ENCODE data around the gene LYST.

DNA sequence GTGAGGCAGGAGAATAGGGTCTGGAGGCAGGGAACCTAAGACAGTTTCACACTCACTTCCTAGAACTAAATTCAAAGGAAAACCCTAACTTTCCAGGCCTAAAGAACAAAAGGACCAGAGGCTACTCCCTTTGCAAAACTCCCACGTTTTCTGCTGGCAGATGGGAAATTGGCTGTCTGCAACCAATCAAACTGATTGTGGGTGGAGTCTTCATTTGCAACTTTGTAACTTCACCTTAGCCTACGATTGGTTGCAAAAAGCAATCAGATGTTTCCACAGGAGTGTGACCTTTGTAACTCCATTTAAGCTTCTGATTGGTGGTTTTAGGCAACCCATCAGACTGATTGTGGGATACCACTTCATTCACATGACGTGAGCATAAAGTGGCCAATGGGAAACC, 197.4 kb downstream of the LYST start:
- TF ChIP-seq GATA3 (IDR thresholded peaks at IDR 0.05; ENCODE audit: low read depth, low read length) (no peak), GATA2 (IDR thresholded peaks at IDR 0.05; ENCODE audit: low read depth, low read length) (no peak)
